GM21825 (cell line): ENCODE results near the gene CDT1.
"Not testable (repeated sequence)": the region's sequence is repeated elsewhere in the genome, so short reads cannot be mapped to it uniquely, and the experiment has no call there.

Experiments
- ATAC-seq: cut with Tn5 transposase; IDR thresholded peaks from one replicate; pipeline ENCODE4 v1.9.1; 2021; ENCODE audit warnings: mild to moderate bottlenecking, moderate library complexity; ENCODE audit not compliant: unreplicated experiment

CDT1 gene

GRCh38 chr16:88768071-88768783 is 35.4 kb upstream of the CDT1 start:
- ATAC-seq, result no peak

DNA sequence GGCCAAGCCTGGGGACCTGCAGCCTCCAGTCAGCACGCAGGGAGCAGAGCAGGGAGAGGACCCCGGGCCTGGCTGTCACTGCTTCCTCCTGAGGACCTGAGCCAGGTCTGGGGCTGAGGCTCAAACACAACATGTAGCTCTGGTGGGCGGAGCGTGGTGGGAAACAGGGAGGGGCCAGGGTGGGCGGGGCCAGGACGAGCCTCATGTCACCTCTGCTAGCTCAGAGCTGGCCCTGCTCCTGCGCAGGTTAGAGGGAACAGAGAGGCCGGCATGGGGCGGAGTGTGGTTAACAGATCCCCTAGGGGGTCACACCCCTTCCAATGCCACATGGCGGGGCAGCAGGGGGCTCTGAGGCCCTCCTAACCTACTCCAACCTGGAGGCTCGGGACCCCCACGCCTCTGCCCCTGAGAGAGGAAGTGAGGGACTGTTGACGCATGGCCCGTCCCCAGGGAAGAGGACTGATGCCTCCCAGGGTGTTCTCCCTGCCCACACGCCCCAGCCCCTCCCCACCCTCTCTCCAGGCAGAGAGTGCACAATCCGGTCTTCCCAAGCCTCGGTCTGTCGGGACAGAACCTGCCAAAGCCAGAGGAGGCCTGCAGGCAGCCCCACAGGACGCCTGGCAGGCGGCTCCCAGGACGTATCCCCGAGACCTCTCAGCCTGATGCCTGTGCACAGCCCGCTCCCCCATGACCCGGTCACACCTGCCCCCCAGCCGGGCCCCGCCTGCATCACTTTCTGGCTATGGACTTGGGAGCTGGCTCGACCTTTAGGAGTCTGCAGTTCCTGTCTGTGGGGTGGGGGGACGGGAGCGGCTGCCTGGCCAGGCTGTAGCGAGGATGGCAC is 33.8 kb upstream of the CDT1 start:
- ATAC-seq, result no peak

DNA sequence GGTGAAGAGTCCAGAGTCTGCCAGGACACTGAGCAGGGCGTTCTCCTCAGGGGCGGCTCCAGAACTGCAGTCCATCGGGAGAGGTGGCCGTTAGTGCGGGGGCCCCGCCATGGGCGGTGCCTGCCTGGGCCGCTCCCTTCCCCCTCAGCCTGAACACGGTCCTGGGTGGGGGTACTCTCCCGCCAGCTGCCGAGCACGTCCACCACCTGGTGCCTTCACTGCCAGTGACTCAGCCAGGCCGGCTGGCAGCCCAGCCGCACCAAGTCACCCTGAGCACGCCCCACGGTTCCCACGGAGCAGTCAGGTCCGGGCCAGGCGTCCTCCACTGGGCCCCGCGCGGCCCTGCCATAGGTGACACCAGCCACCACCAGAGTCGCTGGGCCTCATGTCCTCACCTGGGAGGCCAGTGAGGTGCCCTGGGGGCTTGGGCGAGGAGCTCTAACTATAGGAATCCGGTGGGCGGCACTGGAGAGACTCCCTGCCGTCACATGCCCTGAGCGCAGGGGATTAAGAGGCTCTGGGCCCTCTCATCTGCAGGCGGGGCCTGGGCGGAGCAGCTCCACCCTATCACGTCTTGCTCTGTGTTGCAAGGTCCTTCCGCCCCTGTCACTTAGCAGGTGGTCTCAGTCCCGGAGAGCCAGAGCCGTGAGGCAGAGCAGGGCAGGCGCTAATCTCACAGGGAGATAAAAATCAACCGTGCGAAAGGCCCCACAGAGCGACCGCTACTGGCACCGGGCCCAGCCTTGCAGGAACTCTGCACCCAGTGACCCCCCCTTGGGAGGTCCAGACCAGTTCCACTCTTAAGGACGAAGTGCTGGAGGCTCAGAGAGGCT is 32.9 kb upstream of the CDT1 start:
- ATAC-seq, result no peak

- ATAC-seq, result no peak
Observed at GRCh38 chr16:88771294-88771772, 32.3 kb upstream of the CDT1 start.

- ATAC-seq, result not testable (repeated sequence)
Observed at GRCh38 chr16:88771781-88772180, 31.8 kb upstream of the CDT1 start.

- ATAC-seq, result no peak
Observed at GRCh38 chr16:88772871-88773811, 30.4 kb upstream of the CDT1 start.

DNA sequence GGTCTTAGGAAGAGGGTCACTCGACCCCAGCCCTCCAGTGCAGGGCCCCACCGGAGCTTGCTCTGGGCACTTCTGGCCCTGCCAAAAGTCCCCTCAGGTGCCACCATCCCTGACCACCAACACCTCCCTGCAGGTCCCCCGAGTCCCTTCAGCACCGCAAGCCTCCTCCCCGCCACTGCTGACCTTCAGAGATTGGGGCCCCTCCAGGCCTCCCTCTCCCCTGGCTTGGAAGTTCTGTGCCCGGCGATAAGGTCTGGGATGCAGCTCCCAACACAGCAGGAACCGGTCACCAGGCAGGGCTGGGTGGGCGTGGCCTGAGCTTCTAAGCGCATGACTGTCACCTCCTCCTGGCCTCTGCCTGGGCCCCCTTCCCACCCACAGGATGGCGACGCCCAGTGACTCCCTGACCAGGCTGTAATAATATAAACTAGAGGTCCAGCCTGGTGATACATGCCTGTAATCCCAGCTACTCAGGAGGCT is 29.7 kb upstream of the CDT1 start:
- ATAC-seq, result no peak

GRCh38 chr16:88774544-88775393 is 28.8 kb upstream of the CDT1 start:
- no peak for ATAC-seq

GRCh38 chr16:88775825-88776224 is 27.8 kb upstream of the CDT1 start:
- no peak for ATAC-seq

GRCh38 chr16:88777471-88778270 is 25.9 kb upstream of the CDT1 start:
- ATAC-seq, result no peak

- ATAC-seq, result no peak
Observed at GRCh38 chr16:88778271-88778525, 25.4 kb upstream of the CDT1 start.

- ATAC-seq, result no peak
Observed at GRCh38 chr16:88778541-88779065, 25.0 kb upstream of the CDT1 start.

GRCh38 chr16:88779406-88780141 is 24.0 kb upstream of the CDT1 start:
- no peak for ATAC-seq

DNA sequence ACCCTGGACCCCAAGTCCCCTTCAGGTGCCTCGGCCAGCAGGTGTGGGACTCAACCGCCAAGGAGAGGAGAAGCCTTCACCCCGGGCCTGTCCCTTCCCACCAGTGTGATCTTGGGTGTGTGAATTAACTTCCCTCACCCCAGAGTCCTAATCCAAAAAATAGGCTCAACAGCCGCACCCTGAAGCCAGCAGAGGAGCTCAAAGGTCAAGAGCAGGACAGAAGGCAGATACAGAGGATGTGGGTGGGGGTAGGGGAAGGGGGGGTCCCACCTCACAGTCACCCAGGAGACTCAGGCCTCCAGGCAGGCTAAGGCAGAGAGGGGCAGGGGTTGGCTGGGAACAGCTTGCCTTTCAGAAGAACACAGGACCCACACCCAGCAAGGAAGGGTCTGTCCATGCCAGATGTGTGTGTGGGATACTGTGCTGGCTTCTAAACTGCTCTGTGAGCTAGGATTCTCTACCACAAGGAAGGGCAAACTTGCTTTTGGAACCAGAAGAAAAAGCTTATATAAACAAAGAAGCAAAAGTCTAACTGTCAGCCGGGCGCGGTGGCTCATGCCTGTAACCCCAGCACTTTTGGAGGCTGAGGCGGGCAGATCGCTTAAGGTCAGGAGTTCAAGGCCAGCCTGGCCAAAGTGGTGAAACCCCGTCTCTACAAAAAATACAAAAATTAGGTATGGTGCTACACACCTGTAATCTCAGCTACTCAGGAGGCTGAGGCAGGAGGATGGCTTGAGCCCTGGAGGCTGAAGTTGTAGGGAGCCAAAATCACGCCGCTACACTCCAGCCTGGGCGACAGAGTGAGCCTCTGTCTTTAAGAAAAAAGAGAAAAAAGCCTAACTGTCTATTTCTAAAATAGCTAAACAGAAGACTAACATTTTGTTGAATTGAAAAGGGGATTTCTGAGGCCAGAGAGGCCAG is 23.2 kb upstream of the CDT1 start:
- ATAC-seq, result no peak

DNA sequence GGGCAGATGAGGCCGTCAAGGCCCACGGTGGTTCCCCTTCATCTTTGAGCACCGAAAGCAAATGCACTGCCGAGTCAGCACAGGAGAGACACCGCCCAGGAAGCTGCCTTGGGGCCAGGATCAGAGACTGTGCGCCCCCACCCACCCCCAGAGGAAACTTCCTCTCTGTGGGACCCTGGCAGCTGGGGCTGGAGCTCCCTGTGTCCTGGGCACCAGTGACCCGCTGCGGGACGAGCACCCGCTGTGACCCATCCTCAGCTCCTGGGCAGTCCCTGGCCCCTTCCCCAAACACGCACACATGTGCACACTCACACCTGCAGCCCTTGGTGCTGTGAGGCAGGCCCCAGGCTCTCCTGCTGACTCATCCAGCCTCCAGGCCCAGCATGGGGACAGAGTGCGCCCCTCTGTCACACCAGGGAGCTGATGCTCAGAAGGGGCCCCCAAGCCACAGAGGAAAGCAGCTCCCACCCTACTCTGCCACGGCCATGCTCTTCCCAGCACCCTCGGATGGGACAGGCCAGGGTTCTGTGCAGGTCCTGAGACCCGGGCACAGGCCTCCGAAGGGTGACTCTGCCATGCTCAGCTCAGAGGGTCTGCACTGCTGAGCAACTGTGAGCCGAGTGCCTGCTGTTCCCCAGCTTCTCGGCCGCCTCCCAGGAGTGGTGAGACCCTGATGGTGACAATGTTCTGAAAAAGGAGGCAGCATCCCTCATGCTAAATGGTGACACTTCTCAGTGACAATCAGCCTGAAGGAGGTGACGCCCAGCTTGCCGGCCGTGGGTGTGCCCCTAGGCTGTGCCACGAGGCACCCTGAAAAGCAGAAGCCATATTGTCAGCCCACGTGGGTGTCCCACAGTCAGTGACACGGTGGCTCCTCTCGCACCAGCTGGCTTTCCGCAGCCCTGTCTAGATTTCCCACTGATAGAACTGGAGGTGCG is 22.2 kb upstream of the CDT1 start:
- no peak for ATAC-seq
